Heart left ventricle (tissue), 13 donors: Measurements from ENCODE around the gene ARPIN.

Experiments
- POLR2A ChIP-seq, 2 donors: fragments of 450-650 bp; IDR thresholded peaks; one replicate each; pipeline ENCODE4 v1.6.1; 2017; ENCODE audit warnings: antibody characterized with exemption in 2 of 2, mild to moderate bottlenecking in 2 of 2, moderate library complexity in 2 of 2
- TF ChIP-seq, protein P1 (sequence below), 12 donors: fragments of 200-600 bp; sonication (generic) in 4 of 12; IDR thresholded peaks; one replicate each; pipeline versions ENCODE4 v1.5.0 to v1.8.0; 2018 to 2022; ENCODE audit warnings: antibody characterized with exemption in 12 of 12, mild to moderate bottlenecking in 5 of 12
- donor health status: ischemic (EF 13 %, LVEDD 7.1; RV severe dilation, severe dysfunction).
- donor health status: DM: no; HTN: yes; CAD: no.
- donor health status: DM: no; HTN: no; CAD: no.
- donor health status: ischemic (EF 25% LVEDD 6.9; RV normal size, moderate dysfunction).
- donor health status: ischemic (EF 25% LVEDD 5.7; RV mildly dilated, moderate dysfunction).
- donor health status: ischemic (EF 35%, LVEDD 5.7; RV mildly dilated, moderate dysfunction).
- donor health status: nonischemic (EF 11% LVEDD 7.7; RV severe dilation, severe dysfunction).
- donor health status: DM: yes; HTN: yes; CAD: no.
- donor health status: PGD.
- donor health status: ischemic (EF 29% LVEDD 5.4; RV normal size, mild dysfunction).
- donor health status: nonischemic (EF 23%, LVEDD 6.1; RV moderate dilation, normal function).

DNA sequence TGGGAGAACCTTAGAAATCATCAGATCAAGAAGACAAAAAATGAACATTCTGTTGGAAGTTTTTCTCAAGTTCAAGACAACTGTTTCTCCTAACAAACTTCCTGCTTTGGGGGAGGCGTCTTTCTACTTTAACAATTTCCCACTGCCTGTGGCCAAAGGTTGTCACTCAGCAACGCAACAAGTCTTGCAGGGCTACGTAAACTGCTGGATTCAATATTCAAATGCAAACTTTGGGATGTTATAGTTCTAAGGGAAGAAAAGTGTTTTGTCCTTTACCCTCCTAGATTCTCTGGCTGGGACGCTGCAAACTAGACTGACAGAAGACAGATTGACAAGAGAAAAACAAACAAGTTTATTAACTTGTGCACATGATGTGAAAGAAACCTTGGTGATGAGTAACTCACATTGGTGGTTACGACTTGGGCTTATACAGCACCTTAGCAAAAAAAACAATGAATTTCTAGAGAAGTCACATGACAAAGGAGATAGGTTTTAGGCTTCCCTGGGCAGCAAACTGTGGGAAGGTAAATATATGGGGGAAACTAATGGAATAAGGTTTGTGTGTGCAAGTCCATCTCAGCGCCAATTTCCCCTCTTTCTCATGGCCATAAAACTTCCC, 34.0 kb upstream of the ARPIN start:
- TF ChIP-seq, protein P1, sequence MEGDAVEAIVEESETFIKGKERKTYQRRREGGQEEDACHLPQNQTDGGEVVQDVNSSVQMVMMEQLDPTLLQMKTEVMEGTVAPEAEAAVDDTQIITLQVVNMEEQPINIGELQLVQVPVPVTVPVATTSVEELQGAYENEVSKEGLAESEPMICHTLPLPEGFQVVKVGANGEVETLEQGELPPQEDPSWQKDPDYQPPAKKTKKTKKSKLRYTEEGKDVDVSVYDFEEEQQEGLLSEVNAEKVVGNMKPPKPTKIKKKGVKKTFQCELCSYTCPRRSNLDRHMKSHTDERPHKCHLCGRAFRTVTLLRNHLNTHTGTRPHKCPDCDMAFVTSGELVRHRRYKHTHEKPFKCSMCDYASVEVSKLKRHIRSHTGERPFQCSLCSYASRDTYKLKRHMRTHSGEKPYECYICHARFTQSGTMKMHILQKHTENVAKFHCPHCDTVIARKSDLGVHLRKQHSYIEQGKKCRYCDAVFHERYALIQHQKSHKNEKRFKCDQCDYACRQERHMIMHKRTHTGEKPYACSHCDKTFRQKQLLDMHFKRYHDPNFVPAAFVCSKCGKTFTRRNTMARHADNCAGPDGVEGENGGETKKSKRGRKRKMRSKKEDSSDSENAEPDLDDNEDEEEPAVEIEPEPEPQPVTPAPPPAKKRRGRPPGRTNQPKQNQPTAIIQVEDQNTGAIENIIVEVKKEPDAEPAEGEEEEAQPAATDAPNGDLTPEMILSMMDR (IDR thresholded peaks at IDR 0.05) = no peak
- TF ChIP-seq POLR2A (IDR thresholded peaks at IDR 0.05) = no peak
